GM19397 (cell line): ENCODE results near the gene RAB41.
"Not testable (repeated sequence)": the region's sequence is repeated elsewhere in the genome, so short reads cannot be mapped to it uniquely, and the experiment has no call there.

Experiments used
- ATAC-seq: cut with Tn5 transposase; IDR thresholded peaks from one replicate; pipeline ENCODE4 v1.9.1; 2021; ENCODE audit warnings: mild to moderate bottlenecking, moderate library complexity; ENCODE audit not compliant: unreplicated experiment

The RAB41 gene

DNA sequence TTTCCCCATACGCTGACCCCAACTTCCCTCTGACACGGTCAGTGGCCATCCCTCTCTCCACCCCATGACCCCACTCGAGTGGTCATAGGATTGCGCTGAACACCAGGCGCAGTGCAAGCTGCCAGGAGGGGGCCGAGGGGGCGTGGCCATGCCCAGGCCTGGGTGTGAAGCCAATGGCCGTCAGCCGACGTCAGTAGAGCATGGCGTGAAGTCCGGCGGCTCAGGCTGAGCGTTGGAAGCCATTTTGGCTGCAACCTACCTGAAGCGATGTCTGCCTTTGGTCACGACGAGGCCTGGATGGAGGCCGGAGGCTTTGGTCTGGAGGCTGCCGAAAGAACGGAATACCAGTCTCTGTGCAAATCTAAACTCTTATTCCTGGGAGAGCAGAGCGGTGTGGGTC, at the start of gene RAB41:
Gene RAB41 (plus strand): TSS at position 222 of the 400 bp plus-strand sequence. CDS start 46 bp downstream, at position 268.
- no peak for ATAC-seq

DNA sequence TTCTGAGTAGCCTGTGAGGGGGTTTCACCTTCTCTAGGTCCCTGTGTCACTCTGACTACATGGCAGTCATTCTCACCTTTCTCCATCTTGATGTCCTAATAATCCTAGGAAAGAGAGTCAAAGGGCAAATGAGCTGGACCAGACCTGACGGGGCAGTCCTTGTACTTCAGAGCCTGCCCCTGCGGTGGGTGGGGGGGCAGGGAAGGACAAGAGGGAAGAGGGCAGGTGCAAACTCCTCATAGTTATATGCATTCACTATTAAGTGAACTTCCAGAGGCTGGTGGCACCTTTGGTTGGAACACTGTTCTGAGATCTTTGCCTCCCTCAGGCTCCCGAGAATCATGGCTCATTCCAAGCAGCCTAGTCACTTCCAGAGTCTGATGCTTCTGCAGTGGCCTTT, 47.6 kb upstream of the RAB41 start, which contains the start of gene AWAT1:
Gene AWAT1 (plus strand): TSS at position 301 of the 400 bp plus-strand sequence. CDS start 41 bp downstream, at position 342.
- no peak for ATAC-seq

DNA sequence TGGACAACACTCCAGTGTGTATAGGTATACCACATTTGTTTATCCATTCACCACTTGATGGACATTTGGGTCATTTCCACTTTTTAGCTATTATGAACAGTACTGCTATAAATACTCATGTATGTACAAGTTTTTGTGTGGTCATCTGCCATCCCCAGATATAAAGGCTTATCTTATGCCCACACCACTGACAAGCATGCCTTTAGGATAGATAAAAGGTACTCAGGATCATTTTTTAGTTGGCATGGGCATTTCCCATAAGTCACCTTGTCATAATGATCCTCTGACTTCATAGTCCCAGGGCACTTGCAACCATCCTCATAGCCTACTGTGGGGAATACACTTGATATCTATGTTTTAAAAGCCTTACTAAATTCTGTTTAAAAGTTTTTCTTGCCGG, 41.2 kb upstream of the RAB41 start:
- ATAC-seq: no peak

DNA sequence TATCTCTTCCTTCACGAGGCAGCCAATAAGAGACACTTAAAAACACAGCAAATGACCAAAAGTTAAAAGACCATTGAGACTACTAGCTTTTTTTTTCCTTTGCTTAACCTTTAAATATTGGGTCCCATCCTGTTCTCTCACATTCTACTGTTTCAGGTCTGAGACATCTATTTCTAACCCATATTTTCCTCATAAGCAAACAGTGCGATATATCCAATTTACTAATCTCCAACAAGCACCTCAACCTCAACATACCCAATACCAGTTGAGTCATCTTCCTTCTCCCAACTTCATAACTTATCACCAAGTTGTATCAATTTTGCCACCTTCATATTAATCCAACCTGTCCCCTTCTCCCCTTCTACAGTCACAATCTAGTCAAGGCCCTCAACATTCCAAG, 40.5 kb upstream of the RAB41 start:
- ATAC-seq: no peak

DNA sequence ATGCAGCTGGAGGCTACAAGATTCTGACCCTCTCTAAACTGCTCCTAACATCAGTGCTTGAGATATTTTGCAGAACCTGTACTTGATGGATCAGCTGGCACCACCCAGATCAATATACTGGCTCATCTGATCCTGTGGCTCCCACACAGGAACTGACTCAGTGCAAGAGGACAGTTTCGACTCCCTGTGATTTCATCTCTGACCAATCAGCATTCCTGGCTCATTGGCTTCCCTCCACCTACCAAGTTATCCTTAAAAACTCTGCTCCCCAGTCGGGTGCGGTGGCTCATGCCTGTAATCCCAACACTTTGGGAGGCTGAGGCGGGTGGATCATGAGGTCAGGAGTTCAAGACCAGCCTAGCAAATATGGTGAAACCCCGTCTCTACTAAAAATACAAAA, 38.4 kb upstream of the RAB41 start:
- ATAC-seq: not testable (repeated sequence)

DNA sequence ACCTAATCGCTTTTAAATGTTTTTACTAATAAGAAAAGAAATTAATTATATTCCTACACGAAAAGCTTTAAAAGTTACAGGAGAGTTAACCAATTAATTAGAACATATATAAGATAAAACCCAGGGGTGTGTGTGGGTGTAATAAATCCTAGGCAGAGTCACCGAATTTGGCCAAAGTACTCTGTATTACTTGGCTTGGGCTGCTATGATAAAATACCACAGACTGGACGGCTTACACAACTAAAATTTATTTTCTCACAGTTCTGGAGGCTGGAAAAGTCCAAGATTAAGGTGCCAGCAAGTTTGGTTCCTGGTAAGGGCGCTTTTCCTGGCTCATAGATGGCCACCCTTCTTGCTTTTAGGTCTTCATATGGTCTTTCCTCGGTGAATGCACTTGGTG, 37.1 kb upstream of the RAB41 start:
- ATAC-seq: no peak

DNA sequence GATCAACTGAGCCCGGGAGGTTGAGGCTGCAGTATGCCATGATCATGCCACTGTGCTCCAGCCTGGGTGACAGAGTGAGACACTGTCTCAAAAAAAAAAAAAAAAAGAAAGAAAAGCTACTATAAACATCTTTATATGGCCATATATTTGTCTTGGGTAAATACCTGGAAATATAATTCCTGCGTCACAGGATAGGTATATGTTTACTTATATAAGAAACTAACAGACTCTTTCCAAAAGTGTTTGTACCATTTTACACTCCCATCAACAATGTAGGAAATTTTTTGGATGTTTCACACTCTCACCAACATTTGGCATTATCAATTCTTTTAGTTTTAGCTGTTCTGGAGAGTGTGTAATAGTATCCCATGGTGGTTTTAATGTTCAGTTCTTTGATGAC, 34.7 kb upstream of the RAB41 start:
- no peak for ATAC-seq

DNA sequence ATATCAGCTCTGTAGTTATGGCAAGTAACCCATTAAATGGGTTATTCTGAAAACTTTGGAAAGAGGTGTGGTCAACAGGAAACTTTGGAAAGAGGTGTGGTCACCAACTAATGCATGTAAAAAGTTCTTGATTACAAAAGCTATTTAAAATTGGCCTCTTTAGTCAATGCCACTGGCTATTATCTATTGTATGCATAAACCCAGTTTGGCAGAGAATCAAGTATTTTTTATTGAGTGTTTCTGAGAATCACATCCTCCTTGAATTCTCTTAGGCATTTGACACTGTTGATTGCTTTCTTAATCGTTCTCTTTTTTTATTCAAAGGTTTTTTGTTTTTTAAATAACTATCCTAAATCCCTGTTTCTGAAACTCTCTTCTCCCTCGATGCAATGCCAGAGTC, 29.5 kb upstream of the RAB41 start:
- no peak for ATAC-seq

DNA sequence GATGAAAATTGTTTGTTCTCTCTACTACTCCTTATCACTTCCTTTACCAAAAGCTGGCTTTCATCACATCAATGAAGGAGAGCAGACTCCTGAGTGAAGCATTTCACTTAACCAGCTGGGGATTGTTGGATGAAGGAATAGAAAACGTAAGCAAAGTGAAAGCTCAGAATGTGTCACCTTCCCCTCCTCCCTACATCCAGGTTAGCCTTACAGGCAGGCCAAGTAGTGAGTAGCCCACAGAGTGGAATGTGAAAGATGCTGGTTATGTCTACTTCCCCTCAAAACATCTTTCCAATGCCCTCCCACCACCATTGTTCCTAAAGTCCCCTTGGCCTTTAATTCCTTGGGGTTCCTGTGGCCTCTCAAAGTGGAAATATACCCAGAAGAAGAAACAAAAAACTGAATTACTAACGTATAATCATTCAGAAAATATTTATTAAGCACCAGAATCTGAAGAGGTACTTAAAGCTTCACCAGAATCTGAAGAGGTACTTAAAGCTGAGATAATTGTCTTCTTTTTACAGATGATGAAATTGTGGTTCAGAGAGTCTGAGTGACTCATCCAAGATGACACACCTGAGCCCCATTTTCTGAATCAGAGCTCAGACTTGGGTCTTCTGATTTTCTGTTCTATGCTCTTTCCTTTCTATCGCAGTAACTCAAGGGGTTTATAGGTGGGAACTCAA, 28.5 kb upstream of the RAB41 start:
- ATAC-seq: no peak

DNA sequence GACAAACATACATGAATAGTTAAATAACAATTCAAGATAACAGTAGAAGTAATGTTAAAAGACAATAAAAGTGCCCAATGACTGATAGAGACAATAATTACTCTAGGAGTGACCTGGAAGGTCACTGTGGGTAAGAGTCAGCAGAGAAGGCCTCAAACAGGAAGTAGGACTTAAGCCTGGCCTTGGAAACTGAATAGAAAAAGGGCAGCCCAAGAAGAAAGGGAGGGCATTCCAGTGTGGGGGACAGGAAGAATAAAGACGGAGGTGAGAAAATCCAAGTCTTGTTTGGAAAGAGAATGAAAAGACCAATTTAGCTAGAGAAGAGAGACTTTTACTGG, 27.9 kb upstream of the RAB41 start:
- ATAC-seq: no peak

DNA sequence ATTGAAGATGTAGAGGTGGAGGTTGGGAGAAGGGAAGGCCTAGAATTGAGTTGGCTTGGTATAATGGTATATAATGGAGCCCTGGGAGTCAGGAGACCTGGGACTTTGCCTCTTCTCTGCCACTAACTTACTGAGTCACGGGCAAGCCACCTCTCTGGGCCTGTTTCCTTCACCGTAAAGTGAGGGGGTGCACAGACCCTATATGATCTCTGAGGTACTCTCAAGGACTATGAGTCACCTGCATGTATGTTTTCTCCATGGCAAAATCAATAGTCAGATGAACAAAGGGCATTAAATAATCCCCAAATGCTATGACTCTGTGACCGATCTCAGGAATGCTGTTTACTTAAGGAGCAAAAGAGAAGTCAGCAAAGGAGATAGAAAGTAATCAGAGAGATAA, 27.1 kb upstream of the RAB41 start:
- no peak for ATAC-seq

DNA sequence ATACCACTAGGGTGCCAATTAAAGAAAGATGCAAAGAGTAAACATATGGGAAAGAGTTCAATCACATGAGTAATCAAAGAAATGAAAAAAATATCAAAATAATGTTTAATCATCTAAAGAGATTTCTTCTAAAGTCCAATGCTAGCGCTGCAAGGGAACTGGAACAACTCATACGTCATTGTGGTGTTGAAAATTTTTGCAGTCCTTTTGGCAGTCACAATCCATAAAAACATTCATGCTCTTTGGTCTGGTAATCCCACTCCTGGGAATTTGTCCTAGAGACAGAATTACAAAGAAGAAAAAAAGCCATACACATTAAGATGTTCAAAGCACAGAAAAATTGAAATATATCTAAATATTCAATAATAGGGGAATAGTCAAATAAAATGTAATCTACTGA, 26.5 kb upstream of the RAB41 start:
- ATAC-seq: no peak

DNA sequence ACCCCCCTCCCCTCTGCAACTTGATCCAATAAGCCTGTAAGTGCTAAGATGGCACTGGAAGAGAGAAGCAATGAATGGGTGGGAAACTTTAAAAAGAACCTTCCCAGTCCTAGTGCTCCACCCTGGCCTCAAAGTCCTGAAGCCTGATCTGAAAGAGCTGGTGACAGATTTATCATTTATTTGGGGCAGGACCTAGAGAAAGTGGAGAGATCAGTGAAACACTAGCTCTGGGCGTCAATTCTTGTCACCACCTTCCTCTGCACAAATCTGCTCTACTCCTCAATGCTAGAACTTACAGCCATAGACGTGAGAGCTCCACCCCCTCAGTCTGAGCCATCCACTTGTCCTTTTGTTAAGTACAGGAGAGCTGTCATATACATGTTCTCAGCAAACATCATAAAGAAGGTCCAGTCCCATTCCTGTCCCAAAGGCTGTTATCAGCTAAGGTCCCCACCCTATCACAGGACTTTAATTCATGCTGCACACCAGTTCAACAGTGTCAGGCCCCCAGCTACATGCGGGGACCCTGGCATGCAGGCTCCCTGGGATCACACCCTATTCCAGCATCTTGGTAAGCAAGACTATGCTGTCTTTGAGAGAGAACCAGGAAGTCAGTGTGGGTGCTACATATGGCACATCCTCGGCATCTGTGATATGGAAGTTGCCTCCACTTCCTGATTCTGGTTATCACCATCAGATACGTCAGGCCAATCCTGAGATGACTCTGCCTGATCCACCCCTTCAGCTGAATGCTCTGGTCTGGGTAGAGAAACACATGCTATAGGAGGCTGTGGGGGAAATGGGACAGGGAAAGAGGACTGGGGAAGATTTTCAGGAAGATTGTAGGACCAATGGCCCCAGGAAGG, 24.3 kb upstream of the RAB41 start:
- no peak for ATAC-seq

DNA sequence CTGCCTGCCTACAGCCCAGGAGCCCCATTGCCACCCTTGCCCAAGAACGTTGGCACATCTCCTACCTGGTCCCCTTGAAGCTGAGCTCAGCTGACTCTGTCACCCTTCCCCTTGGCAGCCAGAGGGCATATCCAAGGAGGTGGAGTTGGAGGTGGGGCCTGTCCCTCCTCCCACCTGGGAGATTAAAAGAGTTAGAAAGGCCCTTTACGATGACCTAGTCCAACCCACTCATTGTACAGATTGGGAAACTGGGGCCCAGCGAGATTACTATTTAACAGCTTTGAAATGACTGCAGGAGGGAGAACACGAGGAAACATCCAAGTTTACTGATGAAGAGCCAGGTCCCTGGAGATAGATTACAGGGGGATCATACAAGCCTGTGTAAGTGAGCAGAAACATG, 21.9 kb upstream of the RAB41 start, which contains the start of gene P2RY4:
Gene P2RY4 (minus strand): TSS at position 101 of the 400 bp plus-strand sequence. CDS start 580 bp downstream, outside the sequence.
- ATAC-seq: no peak

DNA sequence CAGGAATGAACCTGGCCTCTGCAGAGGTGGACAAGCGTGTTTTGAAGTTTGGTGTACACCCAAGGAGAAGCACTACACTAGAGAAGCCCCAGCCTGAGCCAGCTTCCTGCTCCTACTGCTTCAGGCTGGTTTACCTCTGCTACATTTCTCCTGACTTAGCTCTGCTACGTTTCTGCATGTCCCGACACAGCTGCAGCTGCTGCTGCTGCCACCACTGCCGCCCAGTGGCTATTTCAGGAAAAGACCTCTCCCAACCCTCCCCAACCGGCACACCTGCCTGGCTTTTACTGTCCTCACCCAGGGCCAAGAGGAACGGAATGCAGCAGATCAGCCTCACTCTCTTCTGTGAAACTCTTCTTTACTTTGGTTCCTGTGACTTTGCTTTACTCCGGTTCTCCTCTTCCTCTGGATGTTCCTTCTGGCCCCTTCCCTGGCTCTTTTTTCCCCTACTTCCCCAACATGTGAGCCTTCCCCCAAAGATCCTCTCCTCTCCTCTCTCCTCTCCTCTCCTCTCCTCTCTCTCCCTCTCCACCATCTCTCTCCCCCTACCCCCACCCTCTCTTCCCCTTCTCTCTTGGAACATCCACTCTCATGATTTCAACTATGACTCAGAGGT, 18.9 kb upstream of the RAB41 start:
- ATAC-seq: peak; percentile 72

DNA sequence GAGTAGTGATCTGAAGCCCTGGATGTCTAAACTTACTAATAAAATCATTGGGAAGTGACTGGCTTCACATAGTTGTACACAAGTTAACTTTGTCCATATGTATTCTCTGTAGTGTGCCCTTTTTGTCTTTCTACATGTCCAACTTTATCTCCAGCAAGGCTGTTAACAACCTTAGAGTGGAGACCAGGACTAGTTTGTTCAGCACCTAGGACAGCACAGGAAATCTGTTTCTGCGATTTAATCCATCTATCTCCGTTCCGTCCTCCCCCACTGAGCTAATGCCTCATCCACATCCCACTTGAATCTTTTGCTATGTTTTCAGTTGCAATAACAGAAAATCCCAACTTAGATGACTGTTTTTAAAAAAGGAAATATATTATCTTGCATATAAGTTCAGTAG, 17.2 kb upstream of the RAB41 start:
- ATAC-seq: no peak

DNA sequence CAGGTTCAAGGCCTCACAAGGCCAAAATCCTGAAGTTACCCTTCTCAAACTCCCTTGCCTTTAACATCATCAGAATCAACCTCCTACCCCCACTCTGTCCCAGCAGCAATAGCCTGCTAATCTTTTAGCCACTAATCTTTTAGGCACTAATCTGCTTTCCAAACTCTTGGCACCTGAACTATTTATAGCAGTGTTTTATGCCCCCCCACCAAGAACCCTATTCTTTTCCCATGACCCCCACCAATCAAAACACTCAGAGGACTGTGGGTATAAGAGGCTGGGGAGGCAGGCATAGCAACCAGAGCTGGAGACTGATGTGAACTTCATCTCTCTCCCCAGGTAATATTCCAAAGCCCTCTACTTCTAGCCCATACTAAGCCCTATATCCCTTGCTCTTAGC, 13.9 kb upstream of the RAB41 start, which contains the start of gene ARR3:
Gene ARR3 (plus strand): TSS at position 301 of the 400 bp plus-strand sequence. CDS start 1,052 bp downstream, outside the sequence.
- ATAC-seq: no peak

DNA sequence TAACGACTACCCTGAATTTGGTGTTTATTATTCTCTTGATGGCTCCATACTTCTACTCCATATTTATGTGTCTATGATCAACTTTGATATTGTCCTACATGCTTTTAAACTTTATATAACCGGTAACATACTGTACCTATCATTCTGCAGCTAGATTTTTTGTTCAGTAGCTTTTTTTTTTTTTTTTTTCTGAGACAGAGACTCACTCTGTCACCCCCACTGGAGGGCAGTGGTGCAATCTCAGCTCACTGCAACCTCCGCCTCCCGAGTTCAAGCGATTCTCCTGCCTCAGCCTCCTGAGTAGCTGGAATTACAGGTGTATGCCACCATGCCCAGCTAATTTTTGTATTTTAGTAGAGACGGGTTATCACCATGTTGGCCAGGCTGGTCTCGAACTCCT, 7.9 kb upstream of the RAB41 start:
- not testable (repeated sequence) for ATAC-seq

DNA sequence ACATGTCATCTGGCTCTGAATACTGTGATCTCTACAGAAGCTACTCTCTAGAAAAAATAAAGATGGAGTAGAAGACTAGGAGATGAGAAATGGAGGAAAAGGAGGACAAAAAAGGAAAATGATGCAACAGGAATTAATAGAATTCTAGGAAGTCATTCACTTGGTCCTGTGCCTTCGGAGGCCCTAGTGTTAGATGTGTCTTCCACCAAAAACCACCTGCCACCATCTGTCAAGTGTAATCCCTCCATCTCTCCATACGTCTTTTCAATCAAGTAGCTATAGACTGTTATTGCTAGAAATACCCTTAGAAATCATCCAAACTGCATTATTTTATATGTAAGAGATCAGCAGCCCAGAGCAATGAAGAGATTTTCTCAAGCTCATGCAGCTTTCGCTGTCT, 2.9 kb upstream of the RAB41 start:
- ATAC-seq: no peak

DNA sequence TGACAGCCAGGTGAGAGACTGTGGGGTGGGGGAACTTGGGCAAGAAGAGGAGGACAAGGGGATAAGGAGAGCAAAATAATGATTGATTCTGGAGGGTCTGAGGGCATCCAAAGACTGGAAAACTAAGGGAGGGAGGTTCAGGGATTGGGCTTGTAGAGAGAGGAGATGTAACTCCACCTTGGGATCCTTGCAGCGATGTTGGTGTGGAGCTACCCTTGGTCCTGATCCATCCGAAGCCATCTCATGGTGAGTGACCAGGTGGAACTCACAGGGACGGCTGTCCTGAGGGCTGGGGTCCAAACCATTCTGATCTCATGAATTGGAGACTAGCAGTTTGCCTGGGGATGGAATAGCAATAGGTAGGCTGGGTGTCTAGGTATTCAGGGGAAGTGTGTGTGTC, 1.4 kb upstream of the RAB41 start:
- no peak for ATAC-seq

DNA sequence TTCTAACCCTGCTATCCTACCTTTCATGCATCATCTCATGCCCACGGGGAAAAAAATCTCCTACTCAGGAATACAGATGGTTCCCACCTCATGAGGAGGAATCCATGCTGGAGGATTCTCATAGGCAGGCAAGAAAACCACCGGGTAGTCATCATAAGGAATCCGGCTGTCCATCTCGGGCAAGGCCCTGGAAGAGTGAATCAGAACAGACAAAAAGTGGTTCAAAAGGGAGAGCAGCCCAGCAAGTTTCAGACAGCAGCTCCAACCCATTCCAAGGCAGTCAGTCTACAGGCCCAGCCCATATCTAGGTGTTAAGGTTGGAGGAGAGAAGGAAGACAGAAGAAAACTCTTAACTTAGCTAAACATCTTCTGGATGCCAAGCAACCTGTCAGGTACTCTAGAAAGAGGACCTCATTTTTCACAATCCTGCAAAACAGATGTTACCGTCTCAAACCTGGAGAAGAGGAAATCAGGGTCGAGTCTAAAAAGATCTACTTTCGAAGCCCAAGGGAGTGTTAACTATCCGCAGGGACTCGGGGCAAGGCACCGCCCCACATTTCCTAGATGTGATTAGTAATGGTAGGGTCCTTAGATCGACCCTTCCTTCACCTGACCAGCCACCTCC, 7.3 kb downstream of the RAB41 start:
- no peak for ATAC-seq
